ENCODE results near the gene TENT4A.

TENT4A gene

DNA sequence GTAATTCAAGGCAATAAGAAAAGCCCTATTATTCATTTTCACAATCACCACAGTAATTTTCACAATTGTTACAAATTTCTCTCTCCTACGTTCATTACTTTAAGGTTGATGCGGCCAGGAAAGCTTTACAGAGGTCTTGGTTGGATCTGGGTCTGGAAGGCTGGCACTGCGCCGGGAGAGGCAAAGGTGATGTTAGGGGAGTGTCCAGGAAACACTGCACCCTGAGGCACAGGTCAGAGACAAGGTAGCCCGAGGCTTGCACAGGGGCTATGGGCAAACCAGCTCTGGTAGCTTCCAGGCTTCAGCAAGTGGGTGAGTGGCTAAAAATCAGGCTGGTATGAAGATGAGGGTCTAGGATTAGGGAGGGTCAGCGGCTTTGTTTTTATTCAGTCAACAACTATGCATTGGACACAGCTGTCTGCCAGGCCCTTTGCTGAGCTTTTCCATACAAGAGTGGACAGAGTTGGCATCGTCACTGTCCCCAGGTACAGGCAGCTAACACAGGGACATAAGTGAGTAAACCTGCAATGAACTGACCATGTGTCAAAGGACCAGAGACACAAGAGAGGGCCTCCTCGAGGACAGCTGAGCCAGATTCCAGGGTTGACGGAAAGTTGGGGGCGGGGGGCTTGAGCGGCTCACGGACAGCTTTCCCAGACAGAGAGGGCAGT lies 12.4 kb upstream of the TENT4A start:
- no peak for DNase-seq

DNA sequence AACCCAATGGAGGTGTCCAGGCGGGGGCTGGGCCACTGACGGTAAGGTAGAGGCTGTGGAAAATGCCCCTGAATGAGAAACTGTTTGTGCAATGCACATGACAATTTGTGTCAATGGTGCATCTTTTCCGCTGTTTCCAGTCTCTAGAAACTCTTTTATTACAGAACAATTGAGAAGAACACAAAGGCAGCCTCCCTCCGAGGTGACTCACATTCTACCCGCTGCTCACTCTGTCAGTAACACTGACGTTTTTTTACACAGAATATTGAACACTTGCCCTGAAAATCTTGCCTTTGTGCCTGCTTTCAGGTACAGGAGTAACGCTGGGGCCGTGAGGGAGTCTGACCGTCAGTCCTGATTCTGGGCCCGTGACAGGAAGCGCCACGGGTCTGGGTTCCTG lies 11.7 kb upstream of the TENT4A start:
- no peak for DNase-seq

- DNase-seq = no peak
Observed at GRCh38 chr5:6702633-6703032, 10.6 kb upstream of the TENT4A start.

- DNase-seq = no peak
Observed at GRCh38 chr5:6703806-6704205, 9.4 kb upstream of the TENT4A start.

DNA sequence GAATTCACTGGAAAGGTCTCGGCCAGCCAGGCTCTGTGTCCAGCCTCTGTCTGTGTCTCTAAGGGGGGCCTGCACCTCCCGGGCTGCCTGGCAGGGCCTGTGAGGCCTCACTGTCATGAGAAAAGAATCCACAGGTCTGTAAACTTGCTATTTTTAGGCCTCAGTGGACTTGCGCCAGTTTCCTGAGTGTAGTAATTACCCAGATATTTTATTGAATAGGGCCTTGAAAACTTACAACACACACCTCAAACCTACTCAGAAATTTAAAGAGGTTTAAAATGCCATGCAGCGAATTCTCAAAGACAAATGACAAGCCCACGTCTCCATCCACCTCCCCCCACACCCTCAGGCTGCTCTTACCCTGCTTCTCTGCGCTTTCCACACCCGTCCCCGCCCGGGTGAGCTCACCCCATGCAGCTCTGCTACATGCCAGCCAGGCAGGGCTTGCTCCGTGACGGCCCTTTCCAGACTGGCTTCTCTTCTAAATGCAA lies 8.8 kb upstream of the TENT4A start:
- peak in 1 of 4 experiments; percentile 24 for DNase-seq

GRCh38 chr5:6705088-6705487 lies 8.1 kb upstream of the TENT4A start:
- peak; percentile 73 to 90 (median 86) for DNase-seq

DNA sequence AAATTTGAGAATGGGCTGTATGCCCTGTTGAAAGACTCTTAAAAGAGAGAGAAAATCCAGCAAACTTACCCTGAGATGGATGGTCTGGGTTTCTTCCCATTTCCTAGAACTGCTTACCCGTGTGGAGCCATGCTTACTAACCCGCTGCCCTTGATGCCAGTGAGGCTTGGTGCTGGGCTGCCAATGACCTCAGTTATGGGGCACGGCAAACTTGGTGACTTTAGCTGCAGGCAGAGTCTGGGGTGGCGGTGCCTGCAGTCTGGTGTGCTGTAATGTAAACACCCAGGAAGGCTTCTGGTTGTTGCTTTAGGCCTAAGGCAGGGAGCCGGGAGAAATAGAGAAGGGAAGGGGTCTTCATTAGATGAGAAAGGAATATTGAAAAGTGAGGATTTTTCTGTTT lies 7.3 kb upstream of the TENT4A start:
- DNase-seq = no peak

DNA sequence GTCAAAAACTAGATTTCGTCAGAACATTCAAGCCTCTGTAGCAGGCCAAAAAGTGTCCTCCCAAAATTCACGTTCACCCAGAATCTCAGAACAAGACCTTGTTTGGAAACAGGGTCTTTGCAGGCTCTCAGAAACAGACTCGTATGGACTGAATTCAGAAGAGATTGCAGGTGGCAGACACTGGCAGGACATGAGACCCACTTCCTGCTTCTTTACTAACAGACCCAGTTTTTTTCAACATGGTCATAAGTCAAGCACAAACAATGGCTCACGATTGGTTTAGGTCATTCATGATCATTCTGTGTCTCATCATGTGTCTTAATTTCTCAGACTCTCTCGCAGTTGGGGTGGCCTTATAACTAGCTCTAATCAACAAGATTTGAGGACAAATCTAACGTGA lies 5.4 kb upstream of the TENT4A start:
- DNase-seq = no peak

DNA sequence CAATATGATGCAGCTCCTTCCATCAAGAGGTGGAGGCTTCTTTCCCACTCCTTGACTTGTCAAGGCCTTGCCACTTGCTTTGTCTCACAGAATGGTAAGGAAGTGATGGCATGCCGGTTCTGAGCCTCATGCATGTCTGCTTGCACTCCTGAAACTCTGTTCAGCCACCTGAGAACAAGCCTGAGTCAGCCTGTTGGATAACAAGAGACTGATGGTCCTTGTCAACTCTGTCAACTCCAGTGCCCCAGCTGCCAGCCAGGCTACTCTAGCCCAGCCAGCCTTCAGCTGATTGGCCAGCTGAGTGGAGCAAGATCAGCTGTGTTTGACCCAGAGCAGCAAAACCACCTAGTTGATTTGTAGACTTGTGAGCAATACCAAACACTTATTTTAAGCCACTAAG lies 4.4 kb upstream of the TENT4A start:
- DNase-seq = no peak

GRCh38 chr5:6710070-6710469 lies 3.2 kb upstream of the TENT4A start:
- no peak for DNase-seq

DNA sequence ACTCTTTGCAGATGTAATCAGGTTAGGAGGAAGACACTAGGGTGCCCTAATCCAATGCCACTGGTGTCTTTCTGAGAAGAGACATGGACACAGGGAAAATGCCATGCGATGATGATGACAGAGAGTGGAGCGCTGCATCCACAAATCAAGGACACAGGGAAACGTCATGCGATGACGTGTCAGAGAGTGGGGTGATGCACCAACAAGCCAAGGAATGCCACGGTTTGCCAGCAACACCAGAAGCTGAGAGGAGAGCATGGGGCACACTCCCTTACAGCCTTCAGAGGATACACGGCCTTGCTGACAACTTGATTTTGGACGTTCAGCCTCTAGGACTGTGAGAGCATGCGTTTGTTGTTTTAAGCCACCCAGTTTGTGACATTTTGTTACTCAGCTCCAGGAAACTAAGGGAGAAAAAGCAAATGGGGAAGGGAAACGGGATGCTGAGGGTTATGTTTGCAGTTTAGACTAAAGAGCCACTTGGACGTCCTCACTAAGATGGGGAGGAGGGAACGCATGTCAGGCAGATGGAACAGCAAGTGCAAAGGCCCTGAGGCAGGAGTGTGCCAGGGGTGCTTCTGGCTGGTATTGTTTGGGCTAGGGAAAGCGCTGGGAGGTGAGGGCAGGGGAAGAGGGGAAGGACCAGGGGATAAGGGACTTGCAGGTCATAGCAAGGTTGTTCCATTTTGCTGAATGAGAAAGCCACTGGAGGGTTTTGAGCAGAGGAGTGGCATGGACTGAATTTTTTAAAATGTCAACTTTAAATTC lies 2.5 kb upstream of the TENT4A start:
- DNase-seq = no peak

- DNase-seq = no peak
Observed at GRCh38 chr5:6711409-6712141, 1.7 kb upstream of the TENT4A start.

- peak; percentile 32 to 70 (median 58) for DNase-seq
Observed at GRCh38 chr5:6712142-6712576, 1.1 kb upstream of the TENT4A start.

DNA sequence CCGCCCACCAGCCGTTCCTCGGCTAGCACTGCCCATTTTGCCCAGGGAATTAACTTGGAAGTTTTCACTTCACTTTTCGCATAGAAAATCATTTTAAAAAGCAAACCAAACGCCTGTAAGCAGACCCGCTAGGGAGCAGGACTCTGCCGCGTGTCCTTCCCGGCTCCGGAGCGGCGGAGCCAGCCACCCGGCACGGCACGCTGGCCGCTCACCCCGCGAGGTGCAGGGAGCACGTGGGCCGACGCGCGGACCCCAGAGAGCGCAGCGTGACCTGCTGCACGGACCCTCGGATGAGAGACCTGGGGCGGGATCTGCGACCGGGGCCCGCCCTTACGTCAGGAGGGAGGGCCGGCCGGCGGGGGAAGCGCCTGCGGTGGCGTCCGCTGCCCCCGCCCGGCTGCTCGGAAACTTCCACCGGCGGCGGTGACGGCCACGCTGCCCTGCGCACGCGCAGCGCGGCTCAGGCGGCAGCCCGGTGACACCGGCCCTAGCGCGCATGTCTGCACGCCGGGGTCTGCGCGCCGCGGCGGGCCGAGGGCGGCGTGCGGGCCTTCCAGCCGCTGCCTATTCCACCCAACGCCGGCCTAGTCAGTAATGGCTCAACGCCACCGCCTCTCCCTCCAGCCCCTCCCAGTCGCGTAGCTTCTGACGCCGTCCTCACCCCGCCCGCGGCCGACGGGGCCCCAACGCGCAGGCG lies 507 bp upstream of the TENT4A start:
- DNase-seq = peak in 3 of 4 experiments; percentile 98 to 99 (median 99)

DNA sequence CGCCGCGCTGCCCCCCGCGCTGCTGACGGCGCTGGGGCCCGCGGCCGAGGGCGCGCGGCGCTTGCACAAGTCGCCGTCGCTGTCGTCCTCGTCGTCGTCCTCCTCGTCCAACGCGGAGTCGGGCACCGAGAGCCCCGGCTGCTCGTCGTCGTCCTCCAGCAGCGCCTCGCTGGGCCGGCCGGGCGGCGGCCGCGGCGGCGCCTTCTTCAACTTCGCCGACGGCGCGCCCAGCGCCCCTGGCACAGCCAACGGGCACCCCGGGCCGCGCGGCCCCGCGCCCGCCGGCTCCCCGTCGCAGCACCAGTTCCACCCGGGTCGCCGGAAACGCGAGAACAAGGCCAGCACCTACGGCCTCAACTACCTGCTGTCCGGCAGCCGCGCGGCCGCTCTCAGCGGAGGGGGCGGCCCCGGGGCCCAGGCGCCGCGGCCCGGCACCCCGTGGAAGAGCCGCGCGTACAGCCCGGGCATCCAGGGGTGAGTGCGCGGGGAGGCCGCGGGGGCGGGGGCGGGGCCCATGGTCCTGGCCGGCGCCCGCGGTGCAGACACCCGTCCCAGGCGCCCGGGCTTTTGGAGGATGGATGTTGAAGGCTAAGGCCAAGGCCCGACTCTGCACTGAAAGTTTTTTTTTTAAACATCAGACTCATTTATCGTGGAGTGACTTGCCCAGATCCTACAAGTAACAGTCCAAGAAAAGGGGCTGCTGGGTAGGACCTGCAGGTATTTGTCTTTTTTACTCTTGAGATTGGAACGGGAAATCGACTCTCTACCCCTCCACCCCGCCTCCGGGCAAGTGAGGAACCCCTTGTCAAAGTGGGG lies 1.2 kb downstream of the TENT4A start:
- peak in 3 of 4 experiments; percentile 39 to 64 (median 53) for DNase-seq

DNA sequence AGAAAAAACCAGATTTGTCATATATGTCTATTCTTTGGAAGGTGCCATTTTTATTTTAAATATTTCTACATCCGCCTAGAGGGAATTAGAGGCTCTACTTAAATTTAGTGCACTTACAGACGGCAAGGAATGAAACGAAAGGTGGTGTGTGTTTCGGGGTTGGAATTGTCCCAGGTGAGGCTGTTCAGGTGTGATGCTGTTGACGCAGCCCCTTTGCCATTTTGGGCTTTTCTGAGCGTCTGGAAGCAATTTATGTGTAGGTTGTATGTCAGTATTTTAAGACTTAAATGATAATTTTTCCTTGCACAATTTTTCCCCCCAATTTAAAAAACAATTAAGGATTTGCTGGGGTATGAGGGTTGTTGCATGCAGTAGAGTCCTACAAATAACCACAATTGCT lies 2.0 kb downstream of the TENT4A start:
- no peak for DNase-seq

DNA sequence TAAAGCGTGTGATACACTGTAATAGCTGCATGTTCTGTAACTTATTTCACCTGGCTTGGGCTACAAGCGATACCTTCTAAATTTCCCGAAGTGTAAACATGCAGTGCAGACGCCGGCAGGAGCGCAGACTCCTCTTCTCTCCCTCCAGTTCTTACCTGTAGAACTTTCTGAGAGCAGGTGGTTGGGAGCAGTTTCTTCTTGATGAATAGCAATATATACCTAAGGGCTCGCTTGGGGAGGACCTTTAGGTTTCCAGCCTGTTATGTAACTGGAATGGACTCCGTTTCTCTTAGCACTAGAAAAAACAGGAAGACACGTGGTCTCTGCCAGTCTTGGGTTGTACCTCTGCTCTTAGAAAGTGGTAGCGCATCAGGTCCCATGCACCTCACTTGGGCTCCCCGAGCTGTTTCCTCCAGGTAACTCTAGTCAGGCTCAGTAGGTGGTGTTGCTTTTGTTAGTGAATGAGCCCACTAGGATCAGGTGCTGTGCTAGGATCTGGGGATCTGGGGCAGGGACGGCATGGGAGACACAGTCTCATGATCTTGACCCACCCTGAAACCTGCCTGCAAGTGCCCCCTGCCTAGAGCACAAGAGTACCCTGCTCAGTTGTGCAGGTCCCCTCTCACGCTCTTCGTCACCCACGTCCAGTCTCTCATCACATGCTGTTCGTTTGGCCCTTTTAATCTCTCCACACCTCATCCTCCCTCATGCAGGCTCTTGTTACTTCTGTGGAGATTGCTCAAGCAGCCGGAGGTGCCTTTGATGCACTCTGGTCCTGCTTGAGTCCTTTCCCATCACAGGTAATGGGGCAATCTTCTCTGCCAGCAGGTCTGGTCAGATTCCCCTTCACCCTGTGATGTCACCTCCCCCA lies 2.8 kb downstream of the TENT4A start:
- DNase-seq = peak in 3 of 4 experiments; percentile 42 to 45 (median 45)

- DNase-seq = no peak
Observed at GRCh38 chr5:6716629-6717149, 3.5 kb downstream of the TENT4A start.

GRCh38 chr5:6717247-6717646 lies 4.0 kb downstream of the TENT4A start:
- no peak for DNase-seq

- no peak for DNase-seq
Observed at GRCh38 chr5:6717687-6718086, 4.5 kb downstream of the TENT4A start.
